HG03342 (cell line): Measurements from ENCODE around the gene UBC.
A peak's percentile ranks its signal among the peaks of the same experiment; 100 is the strongest.
"Not testable (repeated sequence)": the region's sequence is repeated elsewhere in the genome, so short reads cannot be mapped to it uniquely, and the experiment has no call there.

ENCODE experiments used
- ATAC-seq: cut with Tn5 transposase; IDR thresholded peaks from one replicate; pipeline ENCODE4 v1.9.1; 2021; ENCODE audit warnings: mild to moderate bottlenecking, moderate library complexity; ENCODE audit not compliant: unreplicated experiment

Gene UBC

DNA sequence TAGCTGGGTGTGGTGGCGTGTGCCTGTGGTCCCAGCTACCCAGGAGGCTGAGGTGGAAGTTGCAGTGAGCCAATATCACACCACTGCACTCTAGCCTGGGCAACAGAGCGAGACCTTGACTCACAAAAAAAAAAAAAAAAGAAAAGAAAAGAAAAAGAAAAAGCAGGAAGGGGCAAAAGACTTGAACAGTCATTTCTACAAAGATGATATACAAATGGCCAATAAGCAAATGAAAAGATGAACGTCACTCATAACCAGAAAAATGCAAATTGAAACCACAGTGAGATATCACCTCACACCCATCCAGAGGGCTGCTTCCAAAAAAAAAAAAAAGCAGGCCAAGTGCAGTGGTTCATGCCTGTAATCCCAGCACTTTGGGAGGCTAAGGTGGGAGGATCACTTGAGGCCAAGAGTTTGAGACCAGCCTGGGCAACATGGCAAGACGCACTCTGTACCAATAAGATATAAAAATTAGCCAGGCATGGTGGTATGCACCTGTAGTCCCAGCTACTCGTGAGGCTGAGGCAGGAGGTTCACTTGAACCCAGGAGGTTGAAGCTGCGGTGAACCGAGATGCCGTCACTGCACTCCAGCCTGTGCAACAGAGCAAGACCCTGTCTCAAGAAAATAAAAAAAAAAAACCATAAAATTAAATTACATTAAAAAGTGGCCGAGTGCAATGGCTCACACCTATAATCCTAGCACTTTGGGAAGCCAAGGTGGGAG lies 20.5 kb downstream of the UBC start:
- ATAC-seq: peak; percentile 75

- no peak for ATAC-seq
These were observed 26.2 kb downstream of the UBC start for GRCh38 chr12:124888260-124888659.

- ATAC-seq: not testable (repeated sequence)
These were observed 26.7 kb downstream of the UBC start for GRCh38 chr12:124887766-124888165.

DNA sequence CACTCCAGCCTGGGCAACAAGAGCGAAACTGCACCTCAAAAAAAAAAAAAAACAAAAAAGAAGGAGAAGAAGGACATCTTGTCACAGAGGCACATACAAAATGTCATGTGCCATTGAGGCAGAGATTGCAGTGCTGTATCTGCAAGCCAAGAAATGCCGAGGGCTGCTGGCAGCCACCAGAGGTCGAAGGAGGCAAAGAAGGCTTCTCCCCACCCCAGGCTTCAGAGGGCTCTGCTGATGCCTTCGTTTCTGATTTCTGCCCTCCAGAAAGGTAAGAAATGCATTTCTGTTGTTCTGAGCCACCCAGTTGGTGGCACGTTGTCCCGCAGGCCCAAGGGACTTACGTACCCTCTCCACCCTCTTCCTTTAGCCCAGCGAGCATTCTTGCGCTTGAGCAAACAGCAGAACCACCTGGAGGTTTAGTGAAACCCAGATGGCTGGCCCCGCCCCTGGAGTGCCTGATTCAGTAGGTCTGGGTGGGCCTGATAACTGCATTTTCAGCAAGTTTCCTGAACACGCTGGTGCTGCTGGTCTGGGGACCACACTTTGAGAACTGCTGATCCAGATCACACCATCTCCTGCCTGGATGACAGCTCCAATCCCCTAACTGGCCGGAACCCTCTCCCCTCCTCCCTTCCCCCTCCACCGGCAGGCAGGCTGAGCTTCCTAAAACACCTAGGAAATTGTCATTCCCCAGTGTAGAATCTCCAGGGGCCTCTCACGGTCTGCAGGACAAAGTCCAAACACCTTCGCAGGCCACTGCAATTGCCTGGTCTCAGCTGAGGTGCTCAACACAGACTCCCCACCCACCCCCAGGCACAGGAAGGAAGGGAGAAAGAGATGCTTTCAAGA lies 29.6 kb downstream of the UBC start:
- peak; percentile 84 for ATAC-seq

GRCh38 chr12:124883263-124884130 lies 31.0 kb downstream of the UBC start:
- ATAC-seq: no peak

- ATAC-seq: no peak
These were observed 33.3 kb downstream of the UBC start for GRCh38 chr12:124881123-124881522.

- not testable (repeated sequence) for ATAC-seq
These were observed 34.1 kb downstream of the UBC start for GRCh38 chr12:124880335-124880734.

- no peak for ATAC-seq
These were observed 35.5 kb downstream of the UBC start for GRCh38 chr12:124878795-124879516.

DNA sequence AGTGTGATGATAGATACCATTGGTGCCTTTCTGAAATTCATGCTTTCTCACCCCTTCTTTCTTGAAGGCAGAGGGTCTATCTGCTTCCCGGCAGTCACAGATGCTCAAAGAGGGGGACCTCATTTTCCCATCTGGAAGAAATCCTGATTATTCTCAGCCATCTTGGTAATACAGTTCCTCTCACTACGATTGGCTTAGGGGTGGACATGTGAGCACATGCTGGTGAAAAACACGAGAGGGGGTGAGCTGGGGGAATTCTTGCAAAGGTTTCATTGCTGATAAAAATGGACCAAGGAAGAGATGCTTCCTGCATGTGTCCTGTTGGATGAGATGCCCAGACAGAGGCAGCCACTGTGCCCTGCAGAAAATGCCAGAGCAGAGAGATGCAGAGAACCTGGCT lies 37.0 kb downstream of the UBC start:
- no peak for ATAC-seq

GRCh38 chr12:124876171-124876570 lies 38.3 kb downstream of the UBC start:
- ATAC-seq: no peak

- ATAC-seq: no peak
These were observed 38.7 kb downstream of the UBC start for GRCh38 chr12:124875803-124876132.

DNA sequence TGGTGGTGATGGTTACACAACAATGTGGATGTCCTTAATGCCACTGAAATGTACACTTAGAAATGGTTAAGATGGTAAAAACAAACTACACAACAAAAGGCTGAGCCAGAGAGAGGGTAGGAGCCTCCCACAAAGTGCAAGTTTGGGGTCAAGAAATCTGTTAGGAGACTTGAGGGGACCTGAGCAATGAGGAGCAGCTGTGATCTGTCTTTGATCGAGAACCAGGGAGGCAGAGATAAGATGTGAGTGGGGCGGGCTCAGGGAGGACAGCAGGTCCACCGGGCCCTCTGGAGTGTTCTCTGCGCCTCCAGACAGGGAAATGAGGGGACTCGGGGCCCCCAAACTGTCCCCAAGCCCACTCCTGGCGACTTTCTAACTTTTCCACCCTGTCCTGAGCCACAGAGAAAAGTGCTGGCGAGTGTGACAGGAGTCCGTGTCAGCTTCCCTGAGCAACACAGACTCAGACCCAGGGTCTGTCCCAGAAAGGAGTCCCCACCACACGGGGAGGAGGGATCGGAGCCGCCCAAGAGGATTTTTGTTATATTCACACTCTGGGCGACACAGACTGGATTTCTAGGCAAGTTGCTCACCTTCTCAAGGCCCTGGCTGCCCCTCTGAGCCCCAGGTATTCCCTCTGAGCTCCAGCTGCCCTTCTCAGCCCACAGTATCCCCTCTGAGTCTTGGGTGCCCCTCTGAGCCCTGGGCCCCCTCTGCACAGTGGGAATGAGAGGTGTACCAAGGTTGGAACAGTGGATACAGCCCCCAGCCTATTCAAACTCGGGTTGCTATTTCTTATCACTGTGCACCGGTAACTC lies 39.3 kb downstream of the UBC start:
- no peak for ATAC-seq

DNA sequence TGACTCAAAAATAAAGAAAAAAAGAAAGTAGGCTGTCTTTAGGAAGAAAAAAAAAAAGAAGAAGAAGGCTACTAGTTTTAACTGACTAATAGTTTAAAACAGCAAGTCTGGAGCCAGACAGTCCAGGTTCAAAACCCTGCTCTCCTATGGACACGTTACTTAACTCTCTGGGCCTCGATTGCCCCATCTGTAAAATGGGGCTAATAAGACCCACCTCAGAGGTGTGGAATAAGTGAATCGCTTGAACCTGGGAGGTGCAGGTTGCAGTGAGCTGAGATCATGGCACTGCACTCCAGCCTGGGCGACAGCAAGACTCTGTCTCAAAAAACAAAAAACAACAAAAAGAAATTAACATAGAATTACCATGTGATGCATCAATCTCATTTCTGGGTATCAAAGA lies 40.3 kb downstream of the UBC start:
- no peak for ATAC-seq

DNA sequence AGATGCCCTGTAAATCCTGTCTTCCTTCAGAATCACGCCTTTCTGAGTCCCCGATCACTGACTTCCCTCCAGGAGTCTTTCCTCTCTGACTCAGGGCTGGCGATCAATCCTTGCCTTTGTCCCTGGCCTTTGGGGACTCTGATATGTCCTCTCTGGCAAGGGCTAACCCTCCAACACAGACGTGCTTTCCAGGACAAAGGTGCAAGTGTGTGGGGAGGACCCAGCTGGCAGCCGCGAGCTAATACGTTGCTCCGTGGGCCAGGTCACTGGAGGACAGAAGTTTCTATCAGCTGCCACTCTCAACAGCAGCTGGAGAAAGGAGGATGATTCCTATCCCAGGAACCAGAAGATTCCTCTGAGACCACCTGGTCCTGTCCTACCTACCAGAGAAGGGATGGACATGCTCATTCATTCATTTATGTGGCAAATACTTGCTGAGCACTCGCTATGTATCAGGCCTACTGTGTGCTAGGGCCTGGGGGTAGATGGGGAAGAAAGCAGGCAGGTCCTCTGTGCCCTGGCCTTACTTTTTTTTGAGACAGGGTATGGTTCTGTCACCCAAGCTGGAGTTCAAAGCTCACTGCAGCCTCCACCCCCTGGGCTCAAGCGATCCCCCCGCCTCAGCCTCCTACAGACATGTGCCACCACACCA lies 42.3 kb downstream of the UBC start:
- ATAC-seq: no peak

DNA sequence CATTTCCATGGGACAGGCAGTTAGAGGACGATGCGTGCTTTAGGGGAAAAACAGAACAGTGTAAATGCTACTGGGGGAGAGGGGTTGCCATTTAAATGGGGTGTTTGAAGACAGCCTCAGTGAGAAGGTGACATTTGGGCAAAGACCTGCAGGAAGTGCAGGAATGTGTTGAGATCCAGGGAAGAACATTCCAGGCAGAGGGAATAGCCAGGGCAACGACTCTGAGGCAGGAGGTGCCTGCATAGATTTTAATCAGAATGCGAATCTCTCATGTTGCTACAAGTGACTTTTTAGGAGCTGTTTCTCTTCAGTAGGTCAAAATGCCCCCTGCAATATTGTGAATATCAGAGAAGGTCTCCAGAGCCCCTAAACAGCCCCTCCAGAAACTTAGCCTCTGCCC lies 43.2 kb downstream of the UBC start:
- ATAC-seq: no peak

DNA sequence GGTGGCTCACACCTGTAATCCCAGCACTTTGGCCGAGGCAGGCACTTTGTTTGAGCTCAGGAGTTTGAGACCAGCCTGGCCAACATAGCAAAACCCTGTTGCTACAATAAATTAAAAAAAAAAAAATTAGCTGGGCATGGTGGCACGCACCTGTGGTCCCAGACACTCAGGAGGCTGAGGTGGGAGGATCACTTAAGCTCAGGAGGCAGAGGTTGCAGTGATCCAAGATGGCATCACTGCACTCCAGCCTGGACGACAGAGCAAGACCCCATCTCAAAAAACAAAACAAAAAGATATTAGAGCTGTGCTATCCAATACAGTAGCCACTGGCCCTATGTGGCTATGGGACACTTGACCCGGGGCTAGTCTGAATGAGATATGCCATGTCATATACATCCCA lies 43.9 kb downstream of the UBC start:
- ATAC-seq: no peak

GRCh38 chr12:124869059-124869665 lies 45.3 kb downstream of the UBC start:
- no peak for ATAC-seq

DNA sequence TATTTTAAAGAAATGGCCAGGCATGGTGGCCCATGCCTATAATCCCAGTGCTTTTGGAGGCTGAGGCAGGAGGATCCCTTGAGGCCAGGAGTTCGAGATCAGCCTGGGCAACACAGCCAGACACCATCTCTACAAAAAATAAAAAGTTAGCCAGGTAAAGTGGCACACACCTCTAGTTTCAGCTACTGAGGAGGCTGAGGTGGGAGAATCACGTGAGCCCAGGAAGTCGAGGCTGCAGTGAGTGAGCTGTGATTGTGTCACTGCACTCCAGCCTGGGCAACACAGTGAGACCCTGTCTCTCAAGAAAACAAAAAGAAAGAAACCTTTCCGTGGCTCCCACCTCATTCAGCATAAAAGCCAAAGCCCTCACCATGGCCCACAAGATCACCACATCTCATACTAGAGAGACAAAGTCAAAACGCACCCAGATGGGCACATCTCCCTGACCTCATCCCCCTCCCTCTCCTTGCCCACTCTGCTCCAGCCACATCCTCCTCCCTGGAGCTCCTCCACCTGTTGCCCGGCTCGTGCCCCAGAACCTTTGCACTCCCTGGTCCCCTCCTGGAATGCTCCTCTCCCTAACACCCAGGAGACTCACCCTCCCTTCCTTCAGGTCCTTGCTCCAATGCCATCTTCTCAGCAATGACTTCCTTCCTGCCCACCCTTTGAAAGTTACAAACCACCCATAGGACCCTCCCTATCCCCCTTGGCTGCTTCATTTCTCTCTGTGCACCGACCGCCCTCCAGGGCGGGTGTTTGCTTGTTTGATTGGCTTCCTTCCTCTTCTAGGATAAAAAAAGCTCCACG lies 46.0 kb downstream of the UBC start:
- no peak for ATAC-seq
